GM10266 (cell line): ENCODE results near the gene RAB11FIP3.

ENCODE experiments used
- DNase-seq: peaks from one replicate; pipeline ENCODE4 v3.0.0; 2012; ENCODE audit errors: extremely low spot score
- TF ChIP-seq, protein P1 (sequence below): IDR thresholded peaks from 2 replicates; pipeline ENCODE4 v1.5.1; 2012; ENCODE audit warnings: mild to moderate bottlenecking, low read depth; ENCODE audit not compliant: control insufficient read depth, insufficient read depth; ENCODE audit errors: missing control alignments

RAB11FIP3 gene

GRCh38 chr16:526181-527014, 100.9 kb downstream of the RAB11FIP3 start:
- TF ChIP-seq, protein P1, sequence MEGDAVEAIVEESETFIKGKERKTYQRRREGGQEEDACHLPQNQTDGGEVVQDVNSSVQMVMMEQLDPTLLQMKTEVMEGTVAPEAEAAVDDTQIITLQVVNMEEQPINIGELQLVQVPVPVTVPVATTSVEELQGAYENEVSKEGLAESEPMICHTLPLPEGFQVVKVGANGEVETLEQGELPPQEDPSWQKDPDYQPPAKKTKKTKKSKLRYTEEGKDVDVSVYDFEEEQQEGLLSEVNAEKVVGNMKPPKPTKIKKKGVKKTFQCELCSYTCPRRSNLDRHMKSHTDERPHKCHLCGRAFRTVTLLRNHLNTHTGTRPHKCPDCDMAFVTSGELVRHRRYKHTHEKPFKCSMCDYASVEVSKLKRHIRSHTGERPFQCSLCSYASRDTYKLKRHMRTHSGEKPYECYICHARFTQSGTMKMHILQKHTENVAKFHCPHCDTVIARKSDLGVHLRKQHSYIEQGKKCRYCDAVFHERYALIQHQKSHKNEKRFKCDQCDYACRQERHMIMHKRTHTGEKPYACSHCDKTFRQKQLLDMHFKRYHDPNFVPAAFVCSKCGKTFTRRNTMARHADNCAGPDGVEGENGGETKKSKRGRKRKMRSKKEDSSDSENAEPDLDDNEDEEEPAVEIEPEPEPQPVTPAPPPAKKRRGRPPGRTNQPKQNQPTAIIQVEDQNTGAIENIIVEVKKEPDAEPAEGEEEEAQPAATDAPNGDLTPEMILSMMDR = no peak
- no peak for DNase-seq

DNA sequence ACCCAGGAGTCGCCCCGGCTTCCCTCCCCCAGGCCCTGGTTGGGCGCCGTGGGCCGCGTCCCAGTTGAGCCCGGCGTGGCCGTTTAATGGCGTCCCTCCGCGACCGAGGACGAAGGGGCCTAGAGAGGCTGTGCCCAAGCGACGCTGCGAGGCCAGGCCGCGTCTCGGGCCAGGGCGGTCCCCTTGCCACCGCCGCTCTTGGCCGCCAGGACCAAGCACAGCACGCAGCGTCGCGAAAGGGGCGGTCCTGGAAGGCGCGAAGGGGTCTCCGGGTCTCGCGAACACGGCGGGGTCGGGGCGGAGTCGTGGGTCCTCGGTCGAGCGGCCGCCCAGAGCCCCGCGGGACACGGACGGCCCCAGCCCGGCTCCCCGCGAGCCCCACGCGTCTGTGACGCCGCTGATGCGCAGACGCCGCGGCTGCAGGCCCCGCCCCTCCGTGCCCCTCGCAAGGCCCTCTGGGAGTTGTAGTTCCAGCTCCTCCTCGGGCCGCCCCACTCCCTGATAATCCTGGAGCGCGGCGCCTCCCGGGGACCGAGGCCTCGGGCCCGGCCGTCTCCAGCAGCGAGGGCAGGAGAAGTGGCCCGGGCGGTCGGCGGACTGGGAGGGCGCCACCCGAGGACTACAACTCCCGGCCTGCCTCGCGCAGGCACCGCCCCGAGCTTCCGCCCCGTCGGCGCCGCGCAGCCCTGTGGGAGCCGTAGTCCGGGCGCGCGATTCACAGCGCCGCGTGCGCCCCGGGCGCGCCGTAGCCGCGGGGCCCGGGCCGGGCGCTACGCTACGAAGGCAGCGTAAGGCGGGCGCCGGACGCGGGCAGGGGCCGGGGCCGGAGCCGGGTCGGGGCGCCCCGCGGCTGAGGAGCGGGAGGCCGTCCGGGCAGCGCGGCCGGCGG, 101.8 kb downstream of the RAB11FIP3 start, which contains the start of gene CAPN15:
Gene CAPN15, plus strand, starts transcription at position 698 of the 889 bp plus-strand sequence. CDS start 19,127 bp downstream, outside the sequence.
- TF ChIP-seq, protein P1 = no peak
- DNase-seq = peak; percentile 96

GRCh38 chr16:528111-529011, 102.9 kb downstream of the RAB11FIP3 start:
- TF ChIP-seq, protein P1 = no peak
- no peak for DNase-seq

- TF ChIP-seq, protein P1 = no peak
- DNase-seq = no peak
These were observed 103.6 kb downstream of the RAB11FIP3 start for GRCh38 chr16:529012-529575.

GRCh38 chr16:530111-530817, 104.8 kb downstream of the RAB11FIP3 start:
- no peak for DNase-seq
- TF ChIP-seq, protein P1 = no peak
